ENCODE results near the gene STK16.
"Not testable (repeated sequence)": the region's sequence is repeated elsewhere in the genome, so short reads cannot be mapped to it uniquely, and the experiment has no call there.

STK16 gene

GRCh38 chr2:219245148-219245898 lies at the start of gene STK16, which contains the start of gene GLB1L:
Gene STK16 (plus strand): TSS chr2:219245479. CDS start chr2:219246000, 521 bp downstream.
Gene GLB1L (minus strand): TSS chr2:219245444. CDS start chr2:219243573, 1,871 bp downstream.
- DNase-seq, result peak; percentile 92

- no peak for DNase-seq
Observed at GRCh38 chr2:219197388-219197787, 47.9 kb upstream of the STK16 start.

GRCh38 chr2:219198974-219199373 lies 46.3 kb upstream of the STK16 start:
- no peak for DNase-seq

GRCh38 chr2:219199470-219200211 lies 45.6 kb upstream of the STK16 start:
- no peak for DNase-seq

- DNase-seq, result not testable (repeated sequence)
Observed at GRCh38 chr2:219200502-219201326, 44.6 kb upstream of the STK16 start.

GRCh38 chr2:219201331-219201730 lies 43.9 kb upstream of the STK16 start:
- not testable (repeated sequence) for DNase-seq

GRCh38 chr2:219204425-219205164 lies 40.7 kb upstream of the STK16 start:
- no peak for DNase-seq

- no peak for DNase-seq
Observed at GRCh38 chr2:219205165-219205538, 40.1 kb upstream of the STK16 start.

GRCh38 chr2:219205981-219206327 lies 39.3 kb upstream of the STK16 start:
- DNase-seq, result no peak

GRCh38 chr2:219206328-219207133 lies 38.7 kb upstream of the STK16 start, which contains the start of gene ZFAND2B:
Gene ZFAND2B (plus strand): TSS chr2:219206782. CDS start chr2:219206988, 206 bp downstream.
- DNase-seq, result peak; percentile 88

GRCh38 chr2:219207134-219207883 lies 38.0 kb upstream of the STK16 start:
- DNase-seq, result no peak

GRCh38 chr2:219207884-219208740 lies 37.2 kb upstream of the STK16 start:
- DNase-seq, result peak; percentile 40

- DNase-seq, result no peak
Observed at GRCh38 chr2:219209236-219210195, 35.8 kb upstream of the STK16 start.

GRCh38 chr2:219210196-219210885 lies 34.9 kb upstream of the STK16 start:
- DNase-seq, result no peak

GRCh38 chr2:219210886-219211362 lies 34.4 kb upstream of the STK16 start:
- no peak for DNase-seq

- DNase-seq, result no peak
Observed at GRCh38 chr2:219213026-219213415, 32.3 kb upstream of the STK16 start.

- no peak for DNase-seq
Observed at GRCh38 chr2:219213486-219214071, 31.7 kb upstream of the STK16 start.
